Cardiac muscle cell (in vitro differentiated cells and primary cell): ENCODE data around the gene TESK2. TPM values are rescaled to one million over a fixed set of nuclear protein-coding genes. Genes with fewer than 3 reads are reported as not detected.
A peak's percentile ranks its signal among the peaks of the same experiment; 100 is the strongest.

Source experiments
- DNase-seq, 2 donors: peaks; one replicate each; pipeline versions ENCODE4 v3.0.0 to v3.0.0-alpha.2; 2010 to 2017; ENCODE audit warnings: low read depth in 1 of 2, low spot score in 1 of 2
- H3K27ac ChIP-seq: fragments of 200-600 bp; sonication (generic); 2 replicates; pipeline ENCODE4 v1.5.1; 2016
- H3K27me3 ChIP-seq: fragments of 200-600 bp; sonication (generic); 2 replicates; pipeline ENCODE4 v1.6.0; 2016; ENCODE audit warnings: control low read depth
- H3K36me3 ChIP-seq: fragments of 200-600 bp; sonication (generic); 2 replicates; pipeline ENCODE4 v1.5.1; 2016; ENCODE audit warnings: control low read depth
- H3K4me1 ChIP-seq: fragments of 200-600 bp; sonication (generic); 2 replicates; pipeline ENCODE4 v1.8.1; 2017; ENCODE audit warnings: low read depth, mild to moderate bottlenecking, mixed run types
- H3K4me3 ChIP-seq: fragments of 200-600 bp; sonication (generic); 2 replicates; pipeline ENCODE4 v1.5.1; 2016; ENCODE audit warnings: mild to moderate bottlenecking
- H3K9me3 ChIP-seq: fragments of 200-600 bp; sonication (generic); 2 replicates; pipeline ENCODE4 v1.5.1; 2017; ENCODE audit warnings: low read depth, mild to moderate bottlenecking, control low read depth
- polyA plus RNA-seq: library from polyadenylated mRNA; unstranded; fragments of >200 nt; fragmentation: Nextera tagmentation; extraction: Ambion mirVana; gene quantifications from 2 replicates; pipeline ENCODE4 v1.2.1, GENCODE V29; 2016
- total RNA-seq: library from RNA; depleted of rRNA; stranded (reverse); fragments of >200 nt; gene quantifications from 2 replicates; pipeline ENCODE4 v1.2.3, GENCODE V29; 2016
- TF ChIP-seq, protein P1 (sequence below): IDR thresholded peaks from 2 replicates; pipeline ENCODE4 v1.5.1; 2012; ENCODE audit warnings: low read depth, mild to moderate bottlenecking, low read length

Gene TESK2
- total and polyA plus RNA-seq, 2 experiments from 2014 or later: 8.4 to 13.9 TPM

DNA sequence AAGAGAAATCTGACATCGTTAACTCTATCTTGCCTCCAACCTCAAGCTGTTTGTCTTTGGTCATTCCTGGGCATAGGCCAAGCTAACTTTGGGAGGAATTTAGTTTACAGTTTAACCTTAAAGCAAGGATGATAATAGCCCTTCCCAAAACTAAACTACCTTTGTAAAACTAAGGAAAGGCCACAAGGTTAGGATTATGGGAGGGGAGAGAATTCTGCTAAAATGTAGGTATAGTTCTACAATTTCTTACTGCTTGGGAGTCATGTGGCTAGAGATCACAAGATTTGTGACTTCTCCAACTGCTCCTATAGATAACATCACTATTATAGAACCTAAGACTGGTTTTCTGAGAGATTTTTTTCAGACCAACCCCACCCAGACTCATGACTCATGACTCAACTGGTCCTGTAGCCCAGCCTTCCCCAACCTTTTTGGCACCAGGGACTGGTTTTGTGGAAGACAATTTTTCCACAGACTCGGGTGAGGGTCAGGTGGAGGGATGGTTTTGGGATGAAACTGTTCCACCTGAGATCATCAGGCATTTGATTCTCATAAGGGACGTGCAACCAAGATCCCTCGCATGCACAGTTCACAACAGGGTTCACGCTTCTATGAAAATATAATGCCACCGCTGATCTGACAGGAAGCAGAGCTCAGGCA lies 80.0 kb downstream of the TESK2 start:
- DNase-seq: no peak
- H3K27ac ChIP-seq: no peak overlapping the region

DNA sequence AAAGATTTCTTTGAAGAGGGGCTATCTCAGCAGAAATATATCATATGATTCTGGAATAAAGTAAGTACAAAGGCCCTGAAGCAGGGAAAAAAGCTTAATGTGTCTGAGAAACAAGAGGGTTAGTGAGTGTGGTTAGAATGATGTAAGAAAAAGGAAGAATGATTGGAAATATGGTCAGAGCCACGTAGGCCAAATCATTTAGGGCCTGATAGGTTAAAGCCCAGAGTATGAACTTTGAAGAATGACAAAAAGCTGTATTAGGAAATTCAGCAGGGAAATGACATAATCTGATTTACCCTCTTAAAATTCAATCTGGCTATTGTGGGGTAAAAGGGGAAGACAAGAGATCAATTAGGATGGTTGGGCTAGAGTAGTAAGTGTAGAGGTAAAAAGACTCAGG lies 81.7 kb downstream of the TESK2 start:
- no peak overlapping the region for H3K27ac ChIP-seq
- no peaks in the 10 kb centered on the region for H3K4me1 ChIP-seq
- no peaks in the 10 kb centered on the region for H3K27me3 ChIP-seq
- TF ChIP-seq, protein P1, sequence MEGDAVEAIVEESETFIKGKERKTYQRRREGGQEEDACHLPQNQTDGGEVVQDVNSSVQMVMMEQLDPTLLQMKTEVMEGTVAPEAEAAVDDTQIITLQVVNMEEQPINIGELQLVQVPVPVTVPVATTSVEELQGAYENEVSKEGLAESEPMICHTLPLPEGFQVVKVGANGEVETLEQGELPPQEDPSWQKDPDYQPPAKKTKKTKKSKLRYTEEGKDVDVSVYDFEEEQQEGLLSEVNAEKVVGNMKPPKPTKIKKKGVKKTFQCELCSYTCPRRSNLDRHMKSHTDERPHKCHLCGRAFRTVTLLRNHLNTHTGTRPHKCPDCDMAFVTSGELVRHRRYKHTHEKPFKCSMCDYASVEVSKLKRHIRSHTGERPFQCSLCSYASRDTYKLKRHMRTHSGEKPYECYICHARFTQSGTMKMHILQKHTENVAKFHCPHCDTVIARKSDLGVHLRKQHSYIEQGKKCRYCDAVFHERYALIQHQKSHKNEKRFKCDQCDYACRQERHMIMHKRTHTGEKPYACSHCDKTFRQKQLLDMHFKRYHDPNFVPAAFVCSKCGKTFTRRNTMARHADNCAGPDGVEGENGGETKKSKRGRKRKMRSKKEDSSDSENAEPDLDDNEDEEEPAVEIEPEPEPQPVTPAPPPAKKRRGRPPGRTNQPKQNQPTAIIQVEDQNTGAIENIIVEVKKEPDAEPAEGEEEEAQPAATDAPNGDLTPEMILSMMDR: no peak
- H3K9me3 ChIP-seq: no peaks in the 10 kb centered on the region
- H3K4me3 ChIP-seq: no peak overlapping the region
- H3K36me3 ChIP-seq: no peaks in the 10 kb centered on the region
- DNase-seq: peak in 1 of 2 donors; percentile 19

More for the DNA sequence above, 80.0 kb downstream of the TESK2 start:
- Histone ChIP-seq H3K9me3 (no peaks in the 10 kb centered on the region), H3K27me3 (no peaks in the 10 kb centered on the region), H3K4me3 (no peak overlapping the region), H3K4me1 (no peaks in the 10 kb centered on the region), H3K36me3 (no peaks in the 10 kb centered on the region)
- TF ChIP-seq, protein P1: no peak

DNA sequence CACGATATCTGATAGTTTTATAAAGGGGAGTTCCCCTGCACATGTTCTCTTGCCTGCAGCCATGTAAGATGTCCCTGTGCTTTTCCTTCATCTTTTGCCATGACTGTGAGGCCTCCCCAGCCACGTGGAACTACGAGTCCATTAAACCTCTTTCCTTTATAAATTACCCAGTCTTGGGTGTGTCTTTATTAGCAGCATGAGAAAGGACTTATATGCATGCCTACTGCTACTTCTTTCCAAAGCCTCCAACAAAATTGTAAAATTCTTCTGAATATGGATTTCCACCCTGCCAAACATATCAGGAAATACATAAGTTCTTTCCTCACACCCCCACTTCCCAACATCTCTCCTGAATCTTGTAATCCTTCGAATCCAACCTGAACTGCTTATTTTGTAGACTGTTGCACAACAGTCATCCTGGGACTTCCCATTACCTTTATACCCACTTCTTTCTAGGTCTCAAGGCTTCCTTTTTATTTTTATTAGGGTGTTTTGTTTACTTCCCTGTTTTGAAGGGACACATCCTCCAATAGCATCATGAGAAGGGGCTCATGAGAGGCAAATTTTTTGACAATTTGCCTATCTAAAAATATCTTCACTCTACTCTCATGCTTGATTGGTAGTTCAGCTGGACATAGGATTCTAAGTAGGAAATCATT lies 83.2 kb downstream of the TESK2 start:
- H3K9me3 ChIP-seq: no peaks in the 10 kb centered on the region
- H3K4me1 ChIP-seq: no peaks in the 10 kb centered on the region
- H3K36me3 ChIP-seq: no peaks in the 10 kb centered on the region
- H3K27me3 ChIP-seq: no peaks in the 10 kb centered on the region
- DNase-seq: no peak
- H3K4me3 ChIP-seq: no peak overlapping the region
- TF ChIP-seq, protein P1: no peak
- no peak overlapping the region for H3K27ac ChIP-seq

DNA sequence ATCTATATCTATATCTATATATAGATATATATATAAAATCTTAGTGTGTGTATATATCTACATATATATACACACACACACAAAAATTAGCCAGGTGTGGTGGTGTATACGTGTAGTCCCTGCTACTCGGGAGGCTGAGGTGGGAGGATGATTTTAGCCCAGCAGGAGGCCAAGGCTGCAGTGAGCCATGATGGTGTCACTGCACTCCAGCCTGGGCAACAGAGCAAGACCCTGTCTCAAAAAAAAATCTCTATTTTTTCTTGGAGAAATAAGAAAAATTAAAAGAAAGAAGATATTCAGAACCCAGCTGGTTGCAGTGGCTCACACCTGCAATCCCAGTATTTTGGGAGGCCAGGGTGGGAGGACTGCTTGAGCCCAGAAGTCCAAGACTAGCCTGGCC lies 85.3 kb downstream of the TESK2 start:
- H3K4me1 ChIP-seq: no peaks in the 10 kb centered on the region
- no peak for DNase-seq
- no peaks in the 10 kb centered on the region for H3K9me3 ChIP-seq
- TF ChIP-seq, protein P1: no peak
- H3K27ac ChIP-seq: no peak overlapping the region
- H3K27me3 ChIP-seq: no peaks in the 10 kb centered on the region
- no peaks in the 10 kb centered on the region for H3K36me3 ChIP-seq
- H3K4me3 ChIP-seq: no peak overlapping the region

DNA sequence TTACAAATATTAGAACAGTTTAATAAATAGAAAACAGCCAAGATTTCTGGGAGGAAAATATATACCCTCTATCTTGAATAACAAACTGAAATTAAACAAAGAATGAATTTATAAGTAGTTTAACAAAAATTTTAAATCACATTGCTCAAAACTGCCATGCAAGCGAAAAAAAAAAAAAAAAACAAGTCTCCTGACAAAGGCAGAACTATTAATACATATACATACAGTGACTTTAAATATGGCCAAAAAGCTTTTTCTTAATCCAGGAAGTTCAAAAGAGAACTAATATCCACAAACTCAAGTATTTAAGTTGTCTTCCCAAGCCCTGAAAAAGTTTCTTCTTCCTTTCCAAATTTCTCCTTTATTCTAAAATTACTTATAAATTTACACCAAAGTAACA lies 87.2 kb downstream of the TESK2 start:
- no peaks in the 10 kb centered on the region for H3K4me1 ChIP-seq
- no peaks in the 10 kb centered on the region for H3K36me3 ChIP-seq
- DNase-seq: no peak
- H3K27ac ChIP-seq: no peak overlapping the region
- no peak overlapping the region for H3K4me3 ChIP-seq
- no peaks in the 10 kb centered on the region for H3K27me3 ChIP-seq
- TF ChIP-seq, protein P1: no peak
- H3K9me3 ChIP-seq: no peaks in the 10 kb centered on the region
